Heart left ventricle (tissue), 13 donors: ENCODE data around the gene CHN1.

Experiments
- POLR2A ChIP-seq, 2 donors: fragments of 450-650 bp; IDR thresholded peaks; one replicate each; pipeline ENCODE4 v1.6.1; 2017; ENCODE audit warnings: antibody characterized with exemption in 2 of 2, mild to moderate bottlenecking in 2 of 2, moderate library complexity in 2 of 2
- TF ChIP-seq, protein P1 (sequence below), 12 donors: fragments of 200-600 bp; sonication (generic) in 4 of 12; IDR thresholded peaks; one replicate each; pipeline versions ENCODE4 v1.5.0 to v1.8.0; 2018 to 2022; ENCODE audit warnings: antibody characterized with exemption in 12 of 12, mild to moderate bottlenecking in 5 of 12
- donor health status: ischemic (EF 13 %, LVEDD 7.1; RV severe dilation, severe dysfunction).
- donor health status: DM: no; HTN: yes; CAD: no.
- donor health status: DM: no; HTN: no; CAD: no.
- donor health status: ischemic (EF 25% LVEDD 6.9; RV normal size, moderate dysfunction).
- donor health status: ischemic (EF 25% LVEDD 5.7; RV mildly dilated, moderate dysfunction).
- donor health status: ischemic (EF 35%, LVEDD 5.7; RV mildly dilated, moderate dysfunction).
- donor health status: nonischemic (EF 11% LVEDD 7.7; RV severe dilation, severe dysfunction).
- donor health status: DM: yes; HTN: yes; CAD: no.
- donor health status: PGD.
- donor health status: ischemic (EF 29% LVEDD 5.4; RV normal size, mild dysfunction).
- donor health status: nonischemic (EF 23%, LVEDD 6.1; RV moderate dilation, normal function).

- TF ChIP-seq POLR2A (IDR thresholded peaks at IDR 0.05): no peak
- TF ChIP-seq, protein P1, sequence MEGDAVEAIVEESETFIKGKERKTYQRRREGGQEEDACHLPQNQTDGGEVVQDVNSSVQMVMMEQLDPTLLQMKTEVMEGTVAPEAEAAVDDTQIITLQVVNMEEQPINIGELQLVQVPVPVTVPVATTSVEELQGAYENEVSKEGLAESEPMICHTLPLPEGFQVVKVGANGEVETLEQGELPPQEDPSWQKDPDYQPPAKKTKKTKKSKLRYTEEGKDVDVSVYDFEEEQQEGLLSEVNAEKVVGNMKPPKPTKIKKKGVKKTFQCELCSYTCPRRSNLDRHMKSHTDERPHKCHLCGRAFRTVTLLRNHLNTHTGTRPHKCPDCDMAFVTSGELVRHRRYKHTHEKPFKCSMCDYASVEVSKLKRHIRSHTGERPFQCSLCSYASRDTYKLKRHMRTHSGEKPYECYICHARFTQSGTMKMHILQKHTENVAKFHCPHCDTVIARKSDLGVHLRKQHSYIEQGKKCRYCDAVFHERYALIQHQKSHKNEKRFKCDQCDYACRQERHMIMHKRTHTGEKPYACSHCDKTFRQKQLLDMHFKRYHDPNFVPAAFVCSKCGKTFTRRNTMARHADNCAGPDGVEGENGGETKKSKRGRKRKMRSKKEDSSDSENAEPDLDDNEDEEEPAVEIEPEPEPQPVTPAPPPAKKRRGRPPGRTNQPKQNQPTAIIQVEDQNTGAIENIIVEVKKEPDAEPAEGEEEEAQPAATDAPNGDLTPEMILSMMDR (IDR thresholded peaks at IDR 0.05): no peak
Measured at GRCh38 chr2:174841350-174841749, 163.8 kb downstream of the CHN1 start.
